NB4 (cell line): ENCODE measurements around the gene ZBTB46.

Source experiments
- CTCF ChIP-seq: IDR thresholded peaks from one replicate; pipeline ENCODE4 v1.5.1; 2012; ENCODE audit warnings: low read depth, low read length
- MAX ChIP-seq: IDR thresholded peaks from 2 replicates; pipeline ENCODE4 v1.6.1; 2011; ENCODE audit warnings: low read depth, low read length
- POLR2A ChIP-seq: IDR thresholded peaks from 2 replicates; pipeline ENCODE4 v1.6.1; 2011; ENCODE audit warnings: mild to moderate bottlenecking; ENCODE audit not compliant: insufficient read length; ENCODE audit errors: extremely low read depth

DNA sequence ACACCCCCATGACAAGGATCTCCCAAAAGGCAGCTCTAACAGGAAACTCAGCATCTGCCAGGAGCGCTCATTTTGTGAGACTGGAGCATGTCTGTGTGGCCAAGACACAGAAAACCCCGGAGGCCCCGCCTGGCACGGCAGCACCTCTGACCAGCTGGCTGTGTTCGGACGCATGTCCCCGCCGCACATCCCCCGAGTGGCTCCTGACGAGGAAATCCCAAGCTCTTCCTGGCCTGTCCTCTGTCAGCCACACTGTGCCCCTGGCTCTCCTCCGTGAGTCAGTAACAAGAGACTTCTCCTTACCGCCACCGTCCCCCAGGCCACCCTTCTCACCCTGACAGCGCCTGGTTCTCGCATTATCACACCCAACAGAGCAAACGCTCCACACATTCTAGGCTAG, 77.1 kb downstream of the ZBTB46 start:
- TF ChIP-seq MAX (no peak), CTCF (no peak), POLR2A (no peak)
